HepG2 (cell line): ENCODE results near the gene MEIOB. TPM values are rescaled to one million over a fixed set of nuclear protein-coding genes. Genes with fewer than 3 reads are reported as not detected.

Experiments
- EEA1 ChIP-seq: sonication (generic); formaldehyde crosslinking; IDR thresholded peaks from 2 replicates; pipeline ENCODE4 v1.5.1; 2020; ENCODE audit warnings: mild to moderate bottlenecking, missing genetic modification reagents, borderline replicate concordance
- ISX ChIP-seq: sonication (generic); formaldehyde crosslinking; conservative IDR thresholded peaks from 2 replicates; pipeline ENCODE4 v1.5.0; 2020; ENCODE audit warnings: missing genetic modification reagents
- PPARG ChIP-seq: conservative IDR thresholded peaks from 2 replicates; pipeline ENCODE4 v1.6.1; 2016; ENCODE audit warnings: missing biosample characterization, missing genetic modification reagents
- RARG ChIP-seq: sonication (generic); formaldehyde crosslinking; IDR thresholded peaks from 2 replicates; pipeline ENCODE4 v1.4.0; 2020; ENCODE audit warnings: low read depth, mild to moderate bottlenecking, missing genetic modification reagents
- RBFOX2 ChIP-seq: fragments of 200-400 bp; formaldehyde crosslinking; IDR thresholded peaks from 2 replicates; pipeline ENCODE4 v1.6.1; 2017; ENCODE audit warnings: low read depth, mild to moderate bottlenecking, low read length
- ZBTB38 ChIP-seq: sonication (generic); formaldehyde crosslinking; IDR thresholded peaks from 2 replicates; pipeline ENCODE4 v1.5.1; 2020; ENCODE audit warnings: mild to moderate bottlenecking, missing genetic modification reagents
- ZFP36L1 ChIP-seq: sonication (generic); formaldehyde crosslinking; IDR thresholded peaks from 2 replicates; pipeline ENCODE4 v1.8.0; 2022; ENCODE audit warnings: mild to moderate bottlenecking, missing genetic modification reagents, moderate library complexity
- ZFP82 ChIP-seq: sonication (generic); formaldehyde crosslinking; IDR thresholded peaks from 2 replicates; pipeline ENCODE4 v1.5.1; 2020; ENCODE audit warnings: mild to moderate bottlenecking, missing genetic modification reagents, borderline replicate concordance
- ZNF33B ChIP-seq: sonication (generic); formaldehyde crosslinking; IDR thresholded peaks from 2 replicates; pipeline ENCODE4 v1.5.1; 2020; ENCODE audit warnings: mild to moderate bottlenecking, missing genetic modification reagents
- ZSCAN31 ChIP-seq: sonication (generic); formaldehyde crosslinking; IDR thresholded peaks from 2 replicates; pipeline ENCODE4 v1.5.0; 2020; ENCODE audit warnings: low read depth, mild to moderate bottlenecking, missing genetic modification reagents
- polyA plus RNA-seq, 8 experiments: library from polyadenylated mRNA; depleted of rRNA in 3 of 8; stranded (reverse) in 7 of 8; unstranded in 1 of 8; fragments of >200 nt; fragmentation: Illumina TruSeq in 4 of 8; extraction: Trizol in 4 of 8; gene quantifications; 2 replicates each; pipeline versions ENCODE4 v1.2.1 to v1.2.3, GENCODE V29; 2011 to 2016; ENCODE audit warnings: low read depth in 4 of 8, missing spikeins in 1 of 8, mixed read lengths in 1 of 8; ENCODE audit not compliant: insufficient read depth in 1 of 8
- total RNA-seq, 5 experiments: library from RNA; depleted of rRNA; stranded (reverse); fragments of >200 nt; fragmentation: Illumina TruSeq; extraction: Trizol; gene quantifications; 2 replicates each; pipeline ENCODE4 v1.2.3, GENCODE V29; 2016; ENCODE audit warnings: low read depth in 1 of 5
- TF ChIP-seq, protein P1 (sequence below): sonication (generic); formaldehyde crosslinking; IDR thresholded peaks from 2 replicates; pipeline ENCODE4 v1.9.0; 2021; ENCODE audit warnings: missing genetic modification reagents, borderline replicate concordance

The MEIOB gene
- total and polyA plus RNA-seq, 2 of the 13 experiments (the other 11 are each of a cell fraction or from before 2014, with no cell fraction given) = 0.17 TPM; not detected in 1

DNA sequence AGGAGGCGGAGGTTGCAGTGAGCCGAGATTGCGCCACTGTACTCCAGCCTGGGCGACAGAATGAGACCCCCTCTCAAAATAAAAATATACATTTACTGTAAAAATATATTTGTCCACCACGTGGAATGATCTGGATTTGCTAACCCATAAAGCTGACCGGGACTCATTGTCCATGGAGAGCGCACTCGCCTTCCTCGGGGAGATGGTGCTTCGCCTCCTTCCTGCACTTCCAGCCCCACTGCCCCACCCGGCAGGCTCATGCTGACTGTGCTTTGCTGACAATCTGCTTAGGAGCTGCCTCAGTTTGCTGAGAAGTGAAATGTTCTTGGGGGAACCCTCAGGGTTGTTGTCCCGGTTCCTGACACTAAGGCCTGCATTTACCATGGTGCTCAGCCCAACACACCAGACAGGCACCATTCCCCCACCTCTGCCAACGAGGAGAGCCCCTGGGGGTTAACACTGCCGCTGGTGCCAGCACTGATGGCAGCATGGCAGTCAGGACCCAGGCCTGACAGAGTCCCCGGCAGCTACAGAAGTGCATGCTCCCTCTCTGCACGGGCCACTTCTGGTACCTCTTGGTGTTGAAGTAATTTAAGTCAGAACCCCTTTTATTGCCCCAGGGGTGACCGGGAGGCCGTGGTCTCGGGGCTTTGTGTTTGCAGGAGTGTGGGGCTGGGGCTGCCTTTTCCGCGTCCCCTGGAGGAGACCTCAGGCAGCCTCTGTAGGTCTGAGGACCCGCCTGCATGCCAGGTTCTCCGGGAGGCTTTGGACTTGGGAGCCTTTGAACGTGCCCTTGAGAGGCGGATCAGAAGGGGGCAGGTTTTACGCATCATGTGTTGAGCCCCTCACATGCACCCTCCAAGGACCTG is 86.8 kb downstream of the MEIOB start (continued):
- TF ChIP-seq ISX (CRISPR knock-in tag) = no peak
- no peak for TF ChIP-seq ZFP82 (CRISPR knock-in tag)
- TF ChIP-seq, protein P1, sequence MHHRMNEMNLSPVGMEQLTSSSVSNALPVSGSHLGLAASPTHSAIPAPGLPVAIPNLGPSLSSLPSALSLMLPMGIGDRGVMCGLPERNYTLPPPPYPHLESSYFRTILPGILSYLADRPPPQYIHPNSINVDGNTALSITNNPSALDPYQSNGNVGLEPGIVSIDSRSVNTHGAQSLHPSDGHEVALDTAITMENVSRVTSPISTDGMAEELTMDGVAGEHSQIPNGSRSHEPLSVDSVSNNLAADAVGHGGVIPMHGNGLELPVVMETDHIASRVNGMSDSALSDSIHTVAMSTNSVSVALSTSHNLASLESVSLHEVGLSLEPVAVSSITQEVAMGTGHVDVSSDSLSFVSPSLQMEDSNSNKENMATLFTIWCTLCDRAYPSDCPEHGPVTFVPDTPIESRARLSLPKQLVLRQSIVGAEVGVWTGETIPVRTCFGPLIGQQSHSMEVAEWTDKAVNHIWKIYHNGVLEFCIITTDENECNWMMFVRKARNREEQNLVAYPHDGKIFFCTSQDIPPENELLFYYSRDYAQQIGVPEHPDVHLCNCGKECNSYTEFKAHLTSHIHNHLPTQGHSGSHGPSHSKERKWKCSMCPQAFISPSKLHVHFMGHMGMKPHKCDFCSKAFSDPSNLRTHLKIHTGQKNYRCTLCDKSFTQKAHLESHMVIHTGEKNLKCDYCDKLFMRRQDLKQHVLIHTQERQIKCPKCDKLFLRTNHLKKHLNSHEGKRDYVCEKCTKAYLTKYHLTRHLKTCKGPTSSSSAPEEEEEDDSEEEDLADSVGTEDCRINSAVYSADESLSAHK = no peak
- TF ChIP-seq ZBTB38 (CRISPR knock-in tag) = no peak
- no peak for TF ChIP-seq RBFOX2
- no peak for TF ChIP-seq ZSCAN31 (CRISPR knock-in tag)
- TF ChIP-seq PPARG (CRISPR knock-in tag) = no peak
- no peak for TF ChIP-seq ZFP36L1 (CRISPR knock-in tag)
- TF ChIP-seq EEA1 = no peak
- no peak for TF ChIP-seq RARG
- no peak for TF ChIP-seq ZNF33B (CRISPR knock-in tag)

Other genes starting within 250 kb of the MEIOB start
- 89.4 and 127 TPM in 2 replicates for gene JPT2, start 193.9 kb downstream of the MEIOB start, total RNA-seq (2016; rRNA removed; fragmentation: Illumina TruSeq; extraction: Trizol)
- 52.5 and 53.5 TPM in 2 replicates for gene JPT2, start 193.9 kb downstream of the MEIOB start, polyA plus RNA-seq (2011; rRNA removed)
- 3.6 and 25.1 TPM in 2 replicates for gene MAPK8IP3, start 166.0 kb downstream of the MEIOB start, total RNA-seq (2016; rRNA removed; fragmentation: Illumina TruSeq; extraction: Trizol)
- 41.7 and 65.8 TPM in 2 replicates for gene MAPK8IP3, start 166.0 kb downstream of the MEIOB start, polyA plus RNA-seq (2011; rRNA removed)
- gene NME3, start 100.6 kb downstream of the MEIOB start, total RNA-seq (2016; rRNA removed; fragmentation: Illumina TruSeq; extraction: Trizol) = 4.9 and 15.9 TPM in 2 replicates
- 10.4 and 13.9 TPM in 2 replicates for gene NME3, start 100.6 kb downstream of the MEIOB start, polyA plus RNA-seq (2011; rRNA removed)
- 1.7 and 7.6 TPM in 2 replicates for gene EME2, start 99.4 kb downstream of the MEIOB start, total RNA-seq (2016; rRNA removed; fragmentation: Illumina TruSeq; extraction: Trizol)
- gene EME2, start 99.4 kb downstream of the MEIOB start, polyA plus RNA-seq (2011; rRNA removed) = 4.4 and 6.5 TPM in 2 replicates
- 129 and 131 TPM in 2 replicates for gene MRPS34, start 99.0 kb downstream of the MEIOB start, total RNA-seq (2016; rRNA removed; fragmentation: Illumina TruSeq; extraction: Trizol)
- gene MRPS34, start 99.0 kb downstream of the MEIOB start, polyA plus RNA-seq (2011; rRNA removed) = 61.3 and 63.5 TPM in 2 replicates
- 8.2 and 13.2 TPM in 2 replicates for gene SPSB3, start 89.6 kb downstream of the MEIOB start, total RNA-seq (2016; rRNA removed; fragmentation: Illumina TruSeq; extraction: Trizol)
- 21.9 and 26.7 TPM in 2 replicates for gene SPSB3, start 89.6 kb downstream of the MEIOB start, polyA plus RNA-seq (2011; rRNA removed)
- 43.8 and 61.5 TPM in 2 replicates for gene NUBP2, start 89.2 kb downstream of the MEIOB start, total RNA-seq (2016; rRNA removed; fragmentation: Illumina TruSeq; extraction: Trizol)
- 25.7 and 33.5 TPM in 2 replicates for gene NUBP2, start 89.2 kb downstream of the MEIOB start, polyA plus RNA-seq (2011; rRNA removed)
- gene IGFALS, start 78.5 kb downstream of the MEIOB start, total RNA-seq (2016; rRNA removed; fragmentation: Illumina TruSeq; extraction: Trizol) = 0.81 and 2.4 TPM in 2 replicates
- 0.34 and 0.95 TPM in 2 replicates for gene IGFALS, start 78.5 kb downstream of the MEIOB start, polyA plus RNA-seq (2011; rRNA removed)
- 55.6 and 70.4 TPM in 2 replicates for gene HAGH, start 45.3 kb downstream of the MEIOB start, total RNA-seq (2016; rRNA removed; fragmentation: Illumina TruSeq; extraction: Trizol)
- 95.4 and 110 TPM in 2 replicates for gene HAGH, start 45.3 kb downstream of the MEIOB start, polyA plus RNA-seq (2011; rRNA removed)
- gene FAHD1, start 45.0 kb downstream of the MEIOB start, total RNA-seq (2016; rRNA removed; fragmentation: Illumina TruSeq; extraction: Trizol) = 45.3 and 55.1 TPM in 2 replicates
- 39.0 and 45.0 TPM in 2 replicates for gene FAHD1, start 45.0 kb downstream of the MEIOB start, polyA plus RNA-seq (2011; rRNA removed)
- gene HS3ST6, start 46.3 kb upstream of the MEIOB start, total RNA-seq (2016; rRNA removed; fragmentation: Illumina TruSeq; extraction: Trizol) = not detected in 2 replicates
- gene HS3ST6, start 46.3 kb upstream of the MEIOB start, polyA plus RNA-seq (2011; rRNA removed) = not detected in 2 replicates
- gene MSRB1, start 71.0 kb upstream of the MEIOB start, total RNA-seq (2016; rRNA removed; fragmentation: Illumina TruSeq; extraction: Trizol) = 32.1 and 49.0 TPM in 2 replicates
- 75.4 and 84.2 TPM in 2 replicates for gene MSRB1, start 71.0 kb upstream of the MEIOB start, polyA plus RNA-seq (2011; rRNA removed)
- gene RPL3L, start 82.5 kb upstream of the MEIOB start, total RNA-seq (2016; rRNA removed; fragmentation: Illumina TruSeq; extraction: Trizol) = not detected in 2 replicates
- gene RPL3L, start 82.5 kb upstream of the MEIOB start, polyA plus RNA-seq (2011; rRNA removed) = 0.17 and 0.30 TPM in 2 replicates
- 143 and 157 TPM in 2 replicates for gene NDUFB10, start 87.4 kb upstream of the MEIOB start, total RNA-seq (2016; rRNA removed; fragmentation: Illumina TruSeq; extraction: Trizol)
- gene NDUFB10, start 87.4 kb upstream of the MEIOB start, polyA plus RNA-seq (2011; rRNA removed) = 68.6 and 73.7 TPM in 2 replicates
- 1,908 and 1,988 TPM in 2 replicates for gene RPS2, start 92.7 kb upstream of the MEIOB start, total RNA-seq (2016; rRNA removed; fragmentation: Illumina TruSeq; extraction: Trizol)
- gene RPS2, start 92.7 kb upstream of the MEIOB start, polyA plus RNA-seq (2011; rRNA removed) = 4,513 and 4,514 TPM in 2 replicates
- gene RNF151, start 94.7 kb upstream of the MEIOB start, total RNA-seq (2016; rRNA removed; fragmentation: Illumina TruSeq; extraction: Trizol) = not detected in 2 replicates
- not detected in 2 replicates for gene RNF151, start 94.7 kb upstream of the MEIOB start, polyA plus RNA-seq (2011; rRNA removed)
- 31.2 and 38.0 TPM in 2 replicates for gene TBL3, start 99.9 kb upstream of the MEIOB start, total RNA-seq (2016; rRNA removed; fragmentation: Illumina TruSeq; extraction: Trizol)
- gene TBL3, start 99.9 kb upstream of the MEIOB start, polyA plus RNA-seq (2011; rRNA removed) = 16.8 and 24.9 TPM in 2 replicates
- 0.21 and 1.4 TPM in 2 replicates for gene NOXO1, start 109.3 kb upstream of the MEIOB start, total RNA-seq (2016; rRNA removed; fragmentation: Illumina TruSeq; extraction: Trizol)
- 0.69 and 1.4 TPM in 2 replicates for gene NOXO1, start 109.3 kb upstream of the MEIOB start, polyA plus RNA-seq (2011; rRNA removed)
- gene GFER, start 112.0 kb upstream of the MEIOB start, total RNA-seq (2016; rRNA removed; fragmentation: Illumina TruSeq; extraction: Trizol) = 68.3 and 71.7 TPM in 2 replicates
- 28.6 and 35.9 TPM in 2 replicates for gene GFER, start 112.0 kb upstream of the MEIOB start, polyA plus RNA-seq (2011; rRNA removed)
- 0.58 and 0.97 TPM in 2 replicates for gene SYNGR3, start 117.8 kb upstream of the MEIOB start, total RNA-seq (2016; rRNA removed; fragmentation: Illumina TruSeq; extraction: Trizol)
- gene SYNGR3, start 117.8 kb upstream of the MEIOB start, polyA plus RNA-seq (2011; rRNA removed) = 5.7 and 7.4 TPM in 2 replicates
- gene ZNF598, start 137.7 kb upstream of the MEIOB start, total RNA-seq (2016; rRNA removed; fragmentation: Illumina TruSeq; extraction: Trizol) = 9.5 and 13.5 TPM in 2 replicates
- 14.2 and 17.6 TPM in 2 replicates for gene ZNF598, start 137.7 kb upstream of the MEIOB start, polyA plus RNA-seq (2011; rRNA removed)
- gene NPW, start 147.6 kb upstream of the MEIOB start, total RNA-seq (2016; rRNA removed; fragmentation: Illumina TruSeq; extraction: Trizol) = 0.97 TPM in 1 of 2 replicates, not detected in the other
- 0.24 and 0.25 TPM in 2 replicates for gene NPW, start 147.6 kb upstream of the MEIOB start, polyA plus RNA-seq (2011; rRNA removed)
- 15.8 and 23.7 TPM in 2 replicates for gene NHERF2, start 154.7 kb upstream of the MEIOB start, total RNA-seq (2016; rRNA removed; fragmentation: Illumina TruSeq; extraction: Trizol)
- 39.3 and 47.2 TPM in 2 replicates for gene NHERF2, start 154.7 kb upstream of the MEIOB start, polyA plus RNA-seq (2011; rRNA removed)
- gene NTHL1, start 175.7 kb upstream of the MEIOB start, total RNA-seq (2016; rRNA removed; fragmentation: Illumina TruSeq; extraction: Trizol) = 64.8 and 64.9 TPM in 2 replicates
- gene NTHL1, start 175.7 kb upstream of the MEIOB start, polyA plus RNA-seq (2011; rRNA removed) = 47.5 and 55.6 TPM in 2 replicates
- gene TSC2, start 175.8 kb upstream of the MEIOB start, total RNA-seq (2016; rRNA removed; fragmentation: Illumina TruSeq; extraction: Trizol) = 10.3 and 19.6 TPM in 2 replicates
- 40.4 and 44.6 TPM in 2 replicates for gene TSC2, start 175.8 kb upstream of the MEIOB start, polyA plus RNA-seq (2011; rRNA removed)